Measurements from ENCODE around the gene TMEM63B.
"Not testable (repeated sequence)": the region's sequence is repeated elsewhere in the genome, so short reads cannot be mapped to it uniquely, and the experiment has no call there.

Gene TMEM63B

GRCh38 chr6:44127186-44128019 lies at the start of gene TMEM63B, which contains the start of gene MRPL14:
Gene TMEM63B (plus strand): TSS chr6:44127554. CDS start chr6:44134585, 7,031 bp downstream.
Gene MRPL14 (minus strand): TSS chr6:44127452. CDS start chr6:44116611, 10,841 bp downstream.
- DNase-seq: peak; percentile 90

GRCh38 chr6:44078219-44078826 lies 49.0 kb upstream of the TMEM63B start:
- no peak for DNase-seq

GRCh38 chr6:44078827-44079671 lies 48.3 kb upstream of the TMEM63B start:
- peak; percentile 78 for DNase-seq

- no peak for DNase-seq
Observed at GRCh38 chr6:44079672-44080071, 47.7 kb upstream of the TMEM63B start.

GRCh38 chr6:44080561-44081521 lies 46.5 kb upstream of the TMEM63B start:
- DNase-seq: no peak

GRCh38 chr6:44081753-44082152 lies 45.6 kb upstream of the TMEM63B start:
- DNase-seq: no peak

- DNase-seq: no peak
Observed at GRCh38 chr6:44082872-44083321, 44.5 kb upstream of the TMEM63B start.

- DNase-seq: no peak
Observed at GRCh38 chr6:44084231-44085014, 42.9 kb upstream of the TMEM63B start.

GRCh38 chr6:44085219-44085618 lies 42.1 kb upstream of the TMEM63B start:
- no peak for DNase-seq

- no peak for DNase-seq
Observed at GRCh38 chr6:44086931-44087574, 40.3 kb upstream of the TMEM63B start.

GRCh38 chr6:44087623-44088022 lies 39.7 kb upstream of the TMEM63B start:
- no peak for DNase-seq

- no peak for DNase-seq
Observed at GRCh38 chr6:44088827-44089590, 38.3 kb upstream of the TMEM63B start.

- DNase-seq: no peak
Observed at GRCh38 chr6:44090465-44090864, 36.9 kb upstream of the TMEM63B start.

GRCh38 chr6:44091356-44091755 lies 36.0 kb upstream of the TMEM63B start:
- not testable (repeated sequence) for DNase-seq

GRCh38 chr6:44091981-44092884 lies 35.1 kb upstream of the TMEM63B start:
- DNase-seq: no peak

- DNase-seq: no peak
Observed at GRCh38 chr6:44093066-44093465, 34.3 kb upstream of the TMEM63B start.

- DNase-seq: no peak
Observed at GRCh38 chr6:44093750-44094402, 33.5 kb upstream of the TMEM63B start.
